ENCODE data around the gene SMYD3.

Gene SMYD3

DNA sequence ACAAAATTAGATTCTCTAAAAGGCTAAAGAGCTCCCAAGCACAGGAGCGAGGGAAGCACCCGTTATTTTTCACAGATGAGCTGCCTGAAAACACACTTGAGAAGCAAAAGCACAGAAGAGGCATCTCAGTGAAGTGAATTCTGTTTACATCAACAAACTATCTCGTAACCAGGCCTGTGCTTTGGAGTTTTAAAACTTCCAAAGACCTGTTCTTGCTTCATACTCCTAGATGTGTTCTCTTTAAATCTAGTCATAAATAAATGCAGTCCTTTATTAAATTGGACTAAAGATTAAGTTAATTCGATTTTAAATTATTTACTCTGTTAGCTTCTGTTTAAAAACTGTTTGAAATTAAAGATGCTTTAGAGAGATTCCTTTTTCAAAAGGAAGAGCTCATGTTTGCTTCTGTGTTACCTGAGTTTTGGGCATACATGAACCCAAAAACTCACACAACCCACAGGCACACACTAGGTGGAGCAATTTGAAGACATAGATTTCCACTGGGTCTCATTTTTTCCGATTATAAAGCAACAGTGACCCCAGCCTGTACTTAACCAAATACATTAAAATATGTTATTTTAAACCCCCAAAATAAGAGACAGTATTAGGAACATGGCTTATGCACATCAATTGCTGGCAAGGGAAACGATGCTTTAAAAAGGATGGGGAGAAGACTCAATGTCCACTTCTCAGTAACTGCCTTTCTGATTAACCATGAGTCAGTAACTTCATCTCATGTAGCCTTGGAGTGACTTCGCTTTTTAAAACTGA is 648.2 kb downstream of the SMYD3 start:
- TF ChIP-seq, protein P1, sequence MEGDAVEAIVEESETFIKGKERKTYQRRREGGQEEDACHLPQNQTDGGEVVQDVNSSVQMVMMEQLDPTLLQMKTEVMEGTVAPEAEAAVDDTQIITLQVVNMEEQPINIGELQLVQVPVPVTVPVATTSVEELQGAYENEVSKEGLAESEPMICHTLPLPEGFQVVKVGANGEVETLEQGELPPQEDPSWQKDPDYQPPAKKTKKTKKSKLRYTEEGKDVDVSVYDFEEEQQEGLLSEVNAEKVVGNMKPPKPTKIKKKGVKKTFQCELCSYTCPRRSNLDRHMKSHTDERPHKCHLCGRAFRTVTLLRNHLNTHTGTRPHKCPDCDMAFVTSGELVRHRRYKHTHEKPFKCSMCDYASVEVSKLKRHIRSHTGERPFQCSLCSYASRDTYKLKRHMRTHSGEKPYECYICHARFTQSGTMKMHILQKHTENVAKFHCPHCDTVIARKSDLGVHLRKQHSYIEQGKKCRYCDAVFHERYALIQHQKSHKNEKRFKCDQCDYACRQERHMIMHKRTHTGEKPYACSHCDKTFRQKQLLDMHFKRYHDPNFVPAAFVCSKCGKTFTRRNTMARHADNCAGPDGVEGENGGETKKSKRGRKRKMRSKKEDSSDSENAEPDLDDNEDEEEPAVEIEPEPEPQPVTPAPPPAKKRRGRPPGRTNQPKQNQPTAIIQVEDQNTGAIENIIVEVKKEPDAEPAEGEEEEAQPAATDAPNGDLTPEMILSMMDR (IDR thresholded peaks at IDR 0.05; ENCODE audit: low read depth, low read length, poor library complexity, severe bottlenecking): peak; percentile 39
- no peak for TF ChIP-seq EZH2phosphoT487 (IDR thresholded peaks at IDR 0.05; ENCODE audit: borderline replicate concordance, low read length)
- Histone ChIP-seq H3K4me1 (ENCODE audit: control insufficient read depth, low read length) (no peaks in the 10 kb centered on the region), H3K4me3 (ENCODE audit: low read length) (no peak overlapping the region), H3K9me3 (ENCODE audit: control insufficient read depth, insufficient read depth, low read length) (no peaks in the 10 kb centered on the region), H4K20me1 (ENCODE audit: control insufficient read depth, insufficient read depth, low read depth, low read length) (no peaks in the 10 kb centered on the region), H3F3A (ENCODE audit: control insufficient read depth, insufficient read depth) (no peaks in the 10 kb centered on the region), H3K79me2 (ENCODE audit: control insufficient read depth, low read length) (no peaks in the 10 kb centered on the region), H3K27me3 (ENCODE audit: control insufficient read depth, low read length) (no peaks in the 10 kb centered on the region), H3K9me2 (replicated peaks; ENCODE audit: control insufficient read depth, low read length) (no peaks in the 10 kb centered on the region), H3K4me2 (ENCODE audit: low read length) (no peak overlapping the region), H3K27ac (ENCODE audit: low read depth, low read length) (no peak overlapping the region), H3K36me3 (ENCODE audit: control insufficient read depth, low read length) (no peaks in the 10 kb centered on the region; the same call in 1 of the 2 replicates)

DNA sequence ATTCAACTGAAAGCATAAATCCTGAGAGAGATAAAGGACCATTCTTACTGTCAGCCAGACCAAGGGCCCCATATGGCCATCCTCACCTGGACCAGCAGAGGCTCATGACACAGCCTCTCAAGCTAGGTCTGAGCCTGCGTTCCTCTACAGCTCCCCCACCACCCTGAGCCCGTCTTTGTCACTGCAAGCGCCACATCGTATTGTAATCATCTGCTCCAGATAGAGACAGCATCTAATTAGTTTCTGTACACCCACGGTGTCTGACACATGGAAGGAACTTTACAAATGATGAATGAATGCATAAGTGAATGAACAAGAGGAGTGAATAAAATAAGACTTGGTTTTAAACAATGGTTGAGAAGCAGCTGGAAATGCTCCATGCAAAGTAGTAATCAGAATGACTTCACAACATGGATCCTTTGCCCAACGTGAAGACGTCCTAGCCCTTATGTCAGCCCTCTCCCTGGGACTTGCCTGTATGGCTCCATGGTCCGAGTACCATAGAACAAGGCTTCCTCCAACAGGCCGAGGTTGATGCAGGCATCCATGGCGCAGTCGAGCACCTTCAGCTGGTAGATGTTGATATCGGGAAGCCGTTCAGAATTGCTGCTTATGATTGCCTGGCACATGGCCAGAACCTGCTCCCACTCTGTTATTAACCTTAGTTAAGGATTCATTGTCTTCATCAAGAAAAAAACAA is 648.9 kb downstream of the SMYD3 start:
- Histone ChIP-seq H3K4me1 (ENCODE audit: control insufficient read depth, low read length) (no peaks in the 10 kb centered on the region), H3K27ac (ENCODE audit: low read depth, low read length) (no peak overlapping the region), H3K9me2 (replicated peaks; ENCODE audit: control insufficient read depth, low read length) (no peaks in the 10 kb centered on the region), H3K4me2 (ENCODE audit: low read length) (no peak overlapping the region), H3K27me3 (ENCODE audit: control insufficient read depth, low read length) (no peaks in the 10 kb centered on the region), H3K79me2 (ENCODE audit: control insufficient read depth, low read length) (no peaks in the 10 kb centered on the region), H3K4me3 (ENCODE audit: low read length) (no peak overlapping the region), H3F3A (ENCODE audit: control insufficient read depth, insufficient read depth) (no peaks in the 10 kb centered on the region), H3K9me3 (ENCODE audit: control insufficient read depth, insufficient read depth, low read length) (no peaks in the 10 kb centered on the region), H4K20me1 (ENCODE audit: control insufficient read depth, insufficient read depth, low read depth, low read length) (no peaks in the 10 kb centered on the region), H3K36me3 (ENCODE audit: control insufficient read depth, low read length) (no peaks in the 10 kb centered on the region)
- no peak for TF ChIP-seq EZH2phosphoT487 (IDR thresholded peaks at IDR 0.05; ENCODE audit: borderline replicate concordance, low read length)

DNA sequence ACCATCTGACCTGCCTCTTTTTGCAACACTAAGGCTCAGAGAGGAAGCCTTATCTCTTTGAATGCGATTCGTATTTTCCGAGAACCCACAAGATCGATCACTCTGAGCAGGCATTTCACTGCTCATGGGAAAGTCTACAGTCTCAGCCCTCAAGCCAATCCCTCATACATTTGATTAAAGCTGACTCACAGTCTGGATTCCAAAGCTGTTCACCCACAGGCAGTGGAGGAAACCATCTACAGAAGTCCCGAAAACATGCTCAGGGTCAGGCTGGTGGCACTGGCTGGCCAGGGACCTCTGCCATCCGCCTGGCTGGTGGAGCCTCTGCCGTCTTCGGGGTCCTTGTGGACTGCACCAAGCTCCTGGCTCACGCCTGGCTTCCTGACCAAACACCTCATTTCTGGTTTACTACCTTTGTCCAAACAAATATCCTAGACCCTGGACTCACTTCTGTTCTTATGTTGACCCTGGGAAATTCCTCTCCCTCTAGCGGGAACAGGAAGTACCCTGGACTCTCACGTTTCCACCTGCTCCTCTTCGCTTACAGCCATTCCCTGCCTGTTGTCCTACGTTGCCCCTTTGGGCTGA is 650.0 kb downstream of the SMYD3 start:
- H3K4me2 ChIP-seq (ENCODE audit: low read length): no peak overlapping the region
- no peak overlapping the region for H3K4me3 ChIP-seq (ENCODE audit: low read length)
- H3K36me3 ChIP-seq (ENCODE audit: control insufficient read depth, low read length): no peaks in the 10 kb centered on the region

More for the DNA sequence above, 650.0 kb downstream of the SMYD3 start:
- Histone ChIP-seq H3K27ac (ENCODE audit: low read depth, low read length) (no peak overlapping the region), H3K27me3 (ENCODE audit: control insufficient read depth, low read length) (no peaks in the 10 kb centered on the region), H3F3A (ENCODE audit: control insufficient read depth, insufficient read depth) (no peaks in the 10 kb centered on the region), H3K79me2 (ENCODE audit: control insufficient read depth, low read length) (no peaks in the 10 kb centered on the region), H3K9me3 (ENCODE audit: control insufficient read depth, insufficient read depth, low read length) (no peaks in the 10 kb centered on the region), H3K4me1 (ENCODE audit: control insufficient read depth, low read length) (no peaks in the 10 kb centered on the region), H4K20me1 (ENCODE audit: control insufficient read depth, insufficient read depth, low read depth, low read length) (no peaks in the 10 kb centered on the region), H3K9me2 (replicated peaks; ENCODE audit: control insufficient read depth, low read length) (no peaks in the 10 kb centered on the region)
- TF ChIP-seq EZH2phosphoT487 (IDR thresholded peaks at IDR 0.05; ENCODE audit: borderline replicate concordance, low read length): no peak
- TF ChIP-seq, protein P1 (IDR thresholded peaks at IDR 0.05; ENCODE audit: low read depth, low read length, poor library complexity, severe bottlenecking): no peak

Data from DOHH2 (cell line).